Stimulated activated CD4-positive, alpha-beta T cell treated with anti-CD3 and anti-CD28 coated beads, Interleukin-4, amount 100 ng/mL, for 24 hours (primary cell): ENCODE results near the gene PDE4D.
"Not testable (repeated sequence)": the region's sequence is repeated elsewhere in the genome, so short reads cannot be mapped to it uniquely, and the experiment has no call there.

ENCODE experiments used
- DNase-seq: peaks from one replicate; pipeline ENCODE4 v3.0.0-alpha.2; 2020

The PDE4D gene

DNA sequence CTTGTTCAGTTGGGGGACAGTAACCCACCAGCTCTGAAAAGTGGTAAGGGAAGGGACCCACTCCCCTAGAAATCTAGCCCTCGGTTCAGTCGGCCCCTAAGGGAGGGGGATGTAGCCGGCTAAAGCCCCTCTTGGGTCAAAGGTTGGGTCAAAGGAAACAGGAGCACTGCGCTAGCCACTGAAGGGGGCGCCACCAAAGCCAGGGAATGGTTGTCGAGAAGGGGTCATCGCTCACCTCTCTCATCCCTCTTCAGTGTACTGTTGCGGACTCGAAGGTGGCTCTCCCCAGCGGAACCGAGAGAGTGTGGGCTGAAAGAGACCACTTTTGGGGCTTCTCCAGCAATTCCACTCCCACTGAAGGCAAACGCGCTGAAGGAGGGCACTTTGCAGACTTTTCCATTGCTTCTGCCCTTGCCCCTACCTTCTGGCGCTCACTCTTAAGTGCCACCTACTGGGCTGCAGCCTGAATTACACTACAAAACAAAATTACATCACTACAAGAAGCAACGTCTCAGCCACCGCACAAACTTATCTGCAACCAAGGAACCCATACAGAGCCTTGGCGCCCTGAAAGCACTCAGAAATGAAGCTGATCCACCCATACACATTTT lies 396.9 kb downstream of the PDE4D start:
- peak; percentile 3 for DNase-seq

DNA sequence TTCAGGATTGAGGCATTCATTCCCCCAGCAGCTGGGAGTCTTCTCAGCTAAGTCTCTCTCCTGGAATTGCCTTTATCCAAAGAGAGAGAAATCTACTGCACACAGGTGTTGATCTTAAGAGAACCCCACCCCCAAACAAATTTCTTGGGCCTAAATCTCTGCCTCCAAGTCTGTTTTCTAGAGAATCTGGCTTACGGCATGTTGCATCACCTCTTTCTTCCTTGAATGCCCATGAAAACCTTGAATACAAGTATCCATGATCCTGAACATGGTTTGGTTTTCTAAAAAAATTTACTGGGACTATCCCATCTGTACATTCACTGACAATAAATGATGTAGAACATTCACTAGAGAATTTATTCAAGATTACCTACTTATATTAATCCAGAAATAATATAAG lies 401.6 kb downstream of the PDE4D start:
- DNase-seq, result no peak

DNA sequence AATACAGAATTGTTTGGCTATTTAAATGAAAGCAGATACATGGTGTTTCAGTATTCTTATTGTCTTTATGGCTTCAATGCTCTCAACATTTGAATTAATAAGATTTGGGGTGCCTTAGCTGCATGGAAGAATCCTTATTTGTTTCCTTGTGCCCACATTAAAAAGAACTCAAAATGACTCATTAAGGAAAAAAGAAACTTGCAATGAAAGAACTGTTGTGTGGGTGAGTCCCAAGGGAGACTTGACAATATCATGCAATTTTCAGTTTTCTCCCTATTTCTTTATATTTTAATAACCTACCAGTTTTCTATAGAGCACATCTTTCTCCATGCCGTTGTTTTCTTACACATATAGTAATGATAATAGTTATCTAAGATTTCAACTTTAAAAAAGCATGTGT lies 404.0 kb downstream of the PDE4D start:
- no peak for DNase-seq

DNA sequence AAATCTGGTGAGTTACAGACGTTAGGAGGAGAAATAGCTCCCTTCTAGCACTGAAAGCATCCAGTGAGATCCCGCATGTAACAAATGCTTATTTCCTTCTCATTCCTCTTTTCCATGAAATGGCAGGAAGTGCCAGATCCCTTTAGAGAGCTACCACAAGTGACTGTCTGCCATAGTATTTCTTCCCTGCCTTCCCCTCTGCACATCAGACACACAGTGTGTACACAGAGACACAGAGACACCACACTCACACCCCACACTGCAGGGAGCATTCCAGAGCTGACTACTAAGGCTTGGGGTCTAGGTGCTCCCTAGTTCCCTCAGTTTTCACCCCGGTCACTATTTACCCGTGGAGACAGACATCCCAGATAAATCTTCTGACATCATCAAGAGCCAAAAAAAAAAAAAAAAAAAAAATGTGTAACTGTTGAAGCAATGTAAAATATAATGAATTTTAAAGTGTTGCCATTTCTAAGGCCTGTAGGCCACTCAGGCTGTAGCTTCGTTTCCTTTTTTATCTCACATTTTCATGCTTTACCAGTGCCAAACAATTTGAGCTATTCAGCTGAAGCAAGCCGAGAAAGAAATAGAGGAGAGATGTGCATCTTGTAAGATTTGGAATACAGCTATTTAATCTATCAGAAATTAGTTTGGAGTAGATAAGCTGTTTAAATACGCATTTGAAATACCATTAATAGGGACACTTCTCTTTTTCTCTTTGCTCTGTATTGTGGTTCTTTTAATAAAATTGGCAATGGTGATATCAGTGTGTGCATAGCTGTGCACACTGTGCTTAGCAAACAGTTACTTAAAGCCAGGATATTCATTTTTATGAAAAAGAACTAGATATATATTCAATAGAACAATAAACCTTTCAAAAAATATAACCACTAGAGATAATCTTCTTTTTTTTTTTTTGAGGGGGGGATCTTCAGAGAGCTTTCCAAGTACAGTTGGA lies 405.5 kb downstream of the PDE4D start:
- DNase-seq, result no peak

DNA sequence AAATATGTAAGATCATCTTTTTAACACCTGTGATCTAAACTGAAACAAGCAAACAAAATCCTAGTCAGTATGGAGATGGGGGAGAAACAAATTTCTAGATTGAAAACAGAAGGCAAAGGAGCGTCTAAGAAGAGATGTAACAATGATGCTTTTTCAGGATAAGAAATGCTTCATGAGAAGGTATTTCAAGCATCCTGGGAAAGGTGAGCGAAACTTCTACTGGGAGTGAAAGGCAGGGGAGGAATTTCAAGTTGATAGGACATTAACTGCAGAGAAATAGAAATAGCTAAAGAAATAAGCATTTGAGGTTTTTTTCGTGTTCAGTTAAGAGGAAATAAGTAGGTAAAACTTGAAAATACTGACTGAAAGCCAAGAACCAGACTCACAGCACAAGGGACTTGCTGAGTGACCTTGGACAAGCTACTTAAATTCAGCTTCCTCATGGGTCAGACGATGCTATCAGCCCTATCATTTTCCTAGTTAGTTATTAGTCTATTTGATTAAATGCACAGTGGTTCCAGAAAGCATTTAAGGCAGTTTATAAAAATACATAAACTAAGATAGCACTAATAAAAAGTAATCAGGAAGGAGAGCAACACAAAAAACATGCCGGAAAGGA lies 406.3 kb downstream of the PDE4D start:
- no peak for DNase-seq

DNA sequence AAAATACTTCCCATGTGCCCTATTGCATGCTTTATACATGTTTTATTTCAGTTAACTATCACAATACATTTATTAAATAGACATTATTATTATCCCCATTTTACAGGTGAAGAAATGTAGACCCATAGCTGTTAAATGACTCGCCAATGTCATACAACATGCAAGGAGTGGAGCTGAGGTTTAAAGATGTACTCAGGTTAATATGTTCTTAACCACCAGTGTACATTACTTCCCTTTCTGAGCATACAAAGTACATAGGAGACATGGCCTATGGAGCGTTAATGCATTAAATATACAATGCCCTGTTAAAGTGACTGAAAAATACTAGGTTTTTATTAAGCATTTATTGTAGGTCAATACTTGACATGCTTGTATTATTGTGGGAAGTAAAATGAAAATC lies 407.0 kb downstream of the PDE4D start:
- no peak for DNase-seq

DNA sequence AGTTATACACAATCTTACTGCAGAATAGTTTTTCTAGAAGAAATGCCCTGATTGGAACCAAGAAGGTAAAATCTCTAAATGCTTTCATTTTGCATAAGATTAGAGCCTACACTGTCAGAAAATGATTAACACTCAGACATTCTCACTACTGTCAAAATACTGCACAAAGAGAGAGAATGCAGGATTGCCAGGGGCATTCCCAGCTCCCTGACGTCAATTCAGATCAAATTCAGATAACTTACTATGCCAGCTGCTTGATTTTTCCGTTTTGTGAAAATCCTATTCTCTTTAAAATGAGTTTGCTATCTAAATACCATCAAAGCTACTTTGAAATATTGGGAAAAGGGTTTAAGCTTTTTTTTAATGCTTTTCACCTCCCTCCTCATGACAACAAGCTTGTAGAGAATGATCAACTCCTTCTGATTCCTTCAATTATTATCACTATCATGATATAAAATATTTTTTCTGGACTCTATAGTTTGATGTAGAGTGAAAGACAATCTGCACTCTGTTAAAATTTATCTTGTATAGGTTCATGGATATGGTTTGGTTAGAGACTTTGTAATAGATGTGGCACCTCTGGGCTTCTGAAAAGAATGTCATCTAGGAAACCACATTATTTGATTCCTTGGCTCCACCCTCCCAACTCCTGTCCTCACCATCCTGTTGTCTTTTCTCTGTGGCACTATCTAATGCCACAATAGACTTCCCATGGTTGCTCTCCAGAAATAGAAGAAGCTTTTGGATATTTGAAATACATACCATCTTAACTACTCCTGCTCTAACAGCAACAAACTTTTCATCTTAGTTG lies 407.7 kb downstream of the PDE4D start:
- DNase-seq, result no peak

DNA sequence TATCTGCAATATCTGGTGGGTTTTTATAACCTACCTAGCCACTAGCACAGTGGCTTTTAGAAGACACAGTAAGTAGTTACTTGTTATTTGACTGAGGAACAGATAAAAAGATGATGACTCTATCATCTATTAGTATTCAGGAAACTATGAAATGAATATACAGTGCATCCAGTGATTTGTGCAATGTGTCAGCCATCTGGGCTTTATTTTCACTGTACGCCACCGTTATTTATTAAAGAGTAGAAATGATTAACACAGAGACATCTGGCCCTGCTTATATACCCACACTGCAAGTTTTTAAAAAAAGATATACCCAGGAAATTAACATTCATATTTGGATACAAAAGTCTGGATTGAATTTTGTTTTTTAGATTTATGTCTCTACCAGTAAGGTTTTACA lies 408.4 kb downstream of the PDE4D start:
- DNase-seq, result no peak

DNA sequence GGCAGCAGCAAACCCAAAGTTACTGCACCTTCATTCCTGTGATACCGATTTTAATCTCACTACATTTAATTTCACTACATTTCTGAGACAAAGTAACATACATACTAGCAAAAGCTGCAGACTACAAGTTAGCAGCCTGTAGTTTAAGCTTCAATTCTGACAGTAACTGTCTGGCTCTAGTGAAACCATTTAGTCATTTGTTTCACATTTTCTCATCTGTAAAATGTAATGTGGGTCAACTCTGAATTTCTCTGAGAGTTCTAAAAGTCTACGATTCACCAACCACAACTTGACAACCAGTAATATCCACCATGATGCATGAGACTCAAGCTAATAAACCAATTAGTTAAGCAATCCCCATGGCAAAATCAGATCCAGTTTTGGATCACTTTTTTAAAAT lies 408.9 kb downstream of the PDE4D start:
- no peak for DNase-seq

DNA sequence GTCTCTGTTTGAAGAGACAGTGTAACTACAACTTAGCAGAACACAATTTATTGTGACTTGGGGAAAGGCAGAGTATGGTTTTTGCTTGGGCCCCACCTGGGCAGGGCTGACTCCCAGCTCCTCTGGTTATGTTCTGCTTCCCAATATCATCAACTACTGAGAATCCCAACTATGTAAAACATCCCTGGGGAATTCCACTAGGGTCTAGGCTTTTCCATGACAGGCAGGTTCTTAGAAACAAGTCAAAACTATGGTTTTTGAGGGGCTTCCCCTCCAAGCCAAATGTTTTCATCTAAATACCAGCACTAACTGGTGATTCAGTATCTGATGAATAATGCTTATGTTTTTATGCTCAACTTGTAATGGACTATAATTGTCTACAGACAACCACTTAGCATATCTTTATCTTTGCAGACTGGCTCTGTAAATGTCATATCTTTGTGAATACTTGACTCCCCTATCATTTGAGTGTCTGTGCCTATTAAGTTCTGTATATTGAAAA lies 409.5 kb downstream of the PDE4D start:
- no peak for DNase-seq

DNA sequence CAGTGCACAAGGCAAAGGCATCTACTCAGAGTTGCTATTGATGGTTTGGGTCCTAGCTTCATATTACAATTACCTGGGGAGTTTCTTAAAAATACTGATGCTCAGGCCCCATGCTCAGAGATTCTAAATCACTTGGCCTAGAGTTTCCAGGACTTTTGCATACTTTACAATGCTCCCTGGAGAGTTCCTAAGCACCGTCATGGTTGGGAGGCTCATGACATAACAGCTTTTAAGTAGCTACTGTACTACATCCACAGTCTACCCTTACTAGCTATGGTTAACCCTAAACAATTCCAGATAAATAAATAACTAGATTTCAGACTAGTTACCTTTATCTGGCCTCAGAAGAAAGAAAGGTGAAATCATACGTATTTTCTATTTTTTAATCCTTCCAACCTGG lies 414.4 kb downstream of the PDE4D start:
- DNase-seq, result no peak

DNA sequence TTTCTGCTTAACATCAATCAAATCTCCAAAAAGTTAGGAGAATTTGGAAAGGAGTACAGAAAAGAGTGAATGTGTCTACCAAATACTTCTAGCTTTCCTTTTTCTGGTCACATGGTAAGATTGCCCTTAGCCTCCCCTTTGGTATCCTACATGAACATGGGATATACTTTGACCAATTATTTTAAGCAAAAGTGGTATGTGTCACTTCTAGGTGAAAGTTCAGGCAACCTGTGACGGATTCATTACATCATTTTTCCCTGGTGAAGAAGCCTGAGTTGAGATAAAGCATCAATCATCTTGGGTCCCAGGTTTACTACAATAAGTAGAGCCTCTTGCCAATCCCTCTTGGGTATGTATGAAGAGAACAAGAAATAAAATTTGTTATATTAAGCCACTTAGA lies 419.2 kb downstream of the PDE4D start:
- no peak for DNase-seq

DNA sequence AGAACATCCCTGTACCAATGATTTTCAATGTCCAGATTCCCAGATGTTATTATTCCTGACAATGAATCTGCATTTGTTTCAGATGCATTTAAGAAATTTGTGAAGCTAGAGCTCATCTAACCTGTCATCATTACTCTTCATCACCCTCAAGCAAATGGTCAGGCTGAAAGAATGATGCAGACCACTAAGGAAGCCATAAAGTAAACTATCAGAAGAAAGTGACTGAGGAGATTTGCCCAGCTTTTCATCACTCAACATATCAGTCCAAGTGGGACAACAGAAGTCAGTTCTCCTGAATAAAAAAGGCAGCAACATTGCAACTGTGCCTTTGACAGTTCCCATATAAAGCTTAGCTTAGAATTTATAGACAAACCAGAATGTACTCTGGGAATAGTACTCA lies 419.9 kb downstream of the PDE4D start:
- no peak for DNase-seq

DNA sequence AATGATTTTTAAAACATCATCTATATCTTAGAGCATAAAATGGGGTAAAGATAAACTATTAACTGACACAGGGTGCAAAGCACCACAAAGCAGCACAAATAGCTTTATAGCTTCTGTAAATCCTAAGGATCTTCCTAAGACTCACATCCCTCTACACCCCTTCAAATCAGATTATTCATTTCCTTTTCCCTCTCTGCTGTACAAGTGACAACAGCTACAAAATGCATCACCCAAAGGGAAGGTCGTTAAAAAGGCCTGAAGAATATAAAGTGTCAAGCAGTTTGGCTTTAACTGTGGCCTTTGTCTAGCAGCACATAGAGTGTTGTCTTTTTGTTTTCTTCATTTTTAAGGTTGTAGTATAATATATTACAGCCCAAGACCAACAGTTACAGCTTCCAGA lies 422.1 kb downstream of the PDE4D start:
- DNase-seq, result no peak

DNA sequence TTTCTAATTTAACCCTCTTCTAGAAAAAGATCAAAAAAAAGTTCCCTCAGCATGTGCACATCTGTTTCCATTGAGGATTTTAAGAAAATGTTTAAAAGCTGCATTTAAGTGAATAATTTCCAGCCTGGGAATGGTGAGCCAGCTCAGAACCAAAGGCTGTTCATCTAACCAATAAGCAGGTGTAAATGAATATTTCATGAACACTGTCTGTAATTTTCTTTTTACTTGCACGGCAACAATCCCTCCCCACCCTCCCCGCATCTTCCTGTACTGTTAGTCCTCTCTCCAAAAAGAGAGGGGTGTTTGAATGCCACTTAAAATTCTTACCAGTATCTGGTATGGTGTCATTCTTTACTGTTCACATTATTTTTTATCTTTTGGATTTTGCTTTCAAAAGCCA lies 425.6 kb downstream of the PDE4D start:
- no peak for DNase-seq

DNA sequence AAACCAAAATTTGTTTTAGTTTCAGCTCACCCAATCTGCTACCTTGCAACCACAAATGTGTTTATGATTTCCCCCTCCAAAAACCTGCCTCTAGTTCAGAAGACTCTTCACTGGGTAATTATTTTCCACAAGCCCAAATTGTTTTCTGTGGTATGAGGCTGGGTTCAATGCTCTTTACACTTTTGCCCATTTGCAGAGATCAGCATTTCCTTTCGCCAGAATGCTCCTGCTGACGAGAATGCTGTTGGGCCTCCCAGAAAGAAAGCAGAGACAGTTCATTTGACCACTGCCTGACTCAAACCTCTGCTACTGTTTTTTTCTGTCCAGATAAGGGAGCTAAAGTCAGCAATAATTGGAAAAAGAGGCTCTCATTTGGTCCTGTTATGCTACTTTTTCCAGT lies 427.3 kb downstream of the PDE4D start:
- DNase-seq, result no peak

DNA sequence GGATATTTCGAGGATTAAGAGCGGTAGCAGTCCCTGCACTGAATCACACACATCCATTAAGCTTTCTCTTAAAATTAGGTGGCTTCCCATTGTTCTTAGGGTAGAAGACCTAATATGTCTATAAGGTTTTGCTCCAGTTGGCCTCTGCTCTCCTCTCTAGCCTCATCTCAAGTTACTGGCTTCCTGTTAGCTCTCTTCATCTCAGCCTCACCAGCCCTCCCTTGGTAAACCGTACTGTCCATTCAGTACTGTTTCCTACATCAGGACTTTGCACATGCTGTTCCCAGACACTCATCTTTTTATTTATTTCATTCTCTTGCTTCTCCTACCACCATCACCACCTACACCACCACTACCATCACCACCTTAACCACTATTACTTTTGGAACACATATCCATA lies 428.6 kb downstream of the PDE4D start:
- DNase-seq, result no peak

DNA sequence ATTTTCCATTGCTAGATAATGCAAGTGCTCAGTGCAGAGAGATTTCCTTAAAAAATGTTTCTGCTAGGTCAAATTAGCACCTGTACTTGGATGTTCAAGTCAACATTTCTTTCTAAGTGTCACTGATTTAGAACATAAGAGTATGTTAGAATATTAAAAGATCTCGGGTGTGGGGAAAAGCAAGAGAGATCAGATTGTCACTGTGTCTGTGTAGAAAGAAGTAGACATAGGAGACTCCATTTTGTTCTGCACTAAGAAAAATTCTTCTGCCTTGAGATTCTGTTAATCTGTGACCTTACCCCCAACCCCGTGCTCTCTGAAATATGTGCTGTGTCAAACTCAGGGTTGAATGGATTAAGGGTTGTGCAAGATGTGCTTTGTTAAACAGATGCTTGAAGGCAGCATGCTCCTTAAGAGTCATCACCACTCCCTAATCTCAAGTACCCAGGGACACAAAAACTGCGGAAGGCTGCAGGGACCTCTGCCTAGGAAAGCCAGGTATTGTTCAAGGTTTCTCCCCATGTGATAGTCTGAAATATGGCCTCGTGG lies 429.8 kb downstream of the PDE4D start:
- DNase-seq, result not testable (repeated sequence)

DNA sequence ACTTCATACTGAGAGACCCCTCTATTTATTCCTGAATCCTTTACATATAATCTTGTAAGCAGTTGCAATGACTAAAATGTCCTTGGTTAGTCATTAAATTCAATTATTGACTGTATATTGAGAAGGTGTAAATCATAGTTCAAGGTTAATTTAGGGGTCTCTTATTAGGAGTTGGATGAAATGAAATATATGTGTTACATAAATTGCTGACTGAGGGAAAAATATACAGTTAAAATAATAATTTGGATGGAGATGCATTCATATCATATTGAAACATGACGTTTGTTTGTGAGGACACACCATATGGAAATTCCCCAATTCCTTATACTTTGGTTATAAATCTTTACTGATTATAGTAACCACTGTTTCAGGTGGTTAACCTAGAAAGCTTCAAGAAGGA lies 430.6 kb downstream of the PDE4D start:
- DNase-seq, result no peak

DNA sequence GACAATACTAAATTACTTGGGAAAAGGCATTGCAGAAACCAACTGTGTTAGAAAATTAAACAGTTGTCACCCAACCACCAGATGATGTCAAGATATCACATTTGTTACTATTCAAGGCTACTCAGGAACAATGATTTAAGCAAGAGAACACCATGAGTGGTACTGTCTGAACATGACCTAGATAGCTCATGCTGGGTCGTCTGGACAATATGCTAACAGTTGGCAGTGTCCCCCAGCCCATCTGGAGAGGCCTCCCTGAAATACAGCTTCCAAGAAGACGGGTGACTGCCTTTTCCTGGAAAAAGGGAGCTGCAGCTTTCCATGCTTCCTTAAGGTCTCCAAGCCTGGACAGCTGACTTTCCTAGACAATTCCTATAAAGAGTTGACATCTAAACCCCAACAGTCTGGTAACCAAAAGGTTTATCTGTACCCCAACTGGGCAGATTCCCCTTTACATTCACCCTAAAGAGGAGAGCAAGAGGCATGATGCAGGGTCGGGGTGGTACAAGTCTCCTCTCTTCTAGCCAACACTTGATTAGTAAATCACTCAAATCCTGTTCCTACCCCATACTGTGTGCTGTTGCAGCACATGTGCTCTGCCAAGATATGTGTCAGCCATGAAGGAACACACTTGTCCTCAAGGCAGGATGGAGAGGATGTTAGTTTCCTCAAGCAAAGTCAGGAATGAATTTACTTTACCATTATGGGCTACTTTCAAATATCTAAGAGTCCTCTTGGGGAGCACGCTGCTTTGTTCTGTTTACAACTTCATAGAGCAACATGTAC lies 433.0 kb downstream of the PDE4D start:
- no peak for DNase-seq

DNA sequence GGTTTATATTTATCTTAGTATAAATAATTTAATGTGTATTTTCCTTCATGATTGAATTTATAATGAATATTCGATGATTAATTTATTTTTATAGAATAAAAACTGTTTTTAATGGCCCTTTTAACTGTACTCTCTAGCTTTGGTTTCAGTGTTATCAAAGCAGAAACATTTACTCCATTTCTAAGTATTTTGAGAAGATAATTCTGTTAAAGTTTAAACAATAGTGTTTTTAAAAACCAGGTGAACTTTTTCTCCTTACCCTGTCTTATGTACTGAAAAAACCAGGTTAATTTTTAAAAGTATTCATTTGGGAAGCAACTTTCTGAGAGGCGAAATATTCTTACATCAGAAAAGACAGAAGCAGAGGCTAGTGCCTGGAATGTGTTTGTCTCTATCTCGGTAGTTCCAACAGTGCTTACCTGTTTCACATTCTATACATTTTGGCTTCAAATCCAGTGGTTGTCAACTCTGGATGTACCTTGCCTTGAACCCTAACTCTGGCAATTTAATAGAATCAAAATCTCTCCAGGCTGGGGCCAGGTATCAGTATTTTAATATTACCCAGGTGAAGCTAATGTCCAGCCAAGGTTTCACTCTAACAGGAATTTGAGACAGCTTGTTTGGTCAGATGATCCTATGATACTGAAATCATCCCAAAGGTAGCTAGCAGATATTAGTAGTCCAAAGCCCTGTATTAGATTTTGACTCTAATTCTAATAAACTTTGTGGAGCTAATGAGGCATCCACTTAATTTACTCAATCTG lies 434.4 kb downstream of the PDE4D start:
- no peak for DNase-seq
